HL-60 (cell line): Measurements from ENCODE around the gene ZNF618.

Source experiments
- POLR2AphosphoS5 ChIP-seq: IDR thresholded peaks from 2 replicates; pipeline ENCODE4 v1.6.1; 2012; ENCODE audit warnings: low read depth
- TF ChIP-seq, protein P1 (sequence below): IDR thresholded peaks from one replicate; pipeline ENCODE4 v1.5.1; 2011; ENCODE audit warnings: low read length, control low read depth, inconsistent platforms; ENCODE audit not compliant: insufficient read depth

- TF ChIP-seq POLR2AphosphoS5: no peak
- TF ChIP-seq, protein P1, sequence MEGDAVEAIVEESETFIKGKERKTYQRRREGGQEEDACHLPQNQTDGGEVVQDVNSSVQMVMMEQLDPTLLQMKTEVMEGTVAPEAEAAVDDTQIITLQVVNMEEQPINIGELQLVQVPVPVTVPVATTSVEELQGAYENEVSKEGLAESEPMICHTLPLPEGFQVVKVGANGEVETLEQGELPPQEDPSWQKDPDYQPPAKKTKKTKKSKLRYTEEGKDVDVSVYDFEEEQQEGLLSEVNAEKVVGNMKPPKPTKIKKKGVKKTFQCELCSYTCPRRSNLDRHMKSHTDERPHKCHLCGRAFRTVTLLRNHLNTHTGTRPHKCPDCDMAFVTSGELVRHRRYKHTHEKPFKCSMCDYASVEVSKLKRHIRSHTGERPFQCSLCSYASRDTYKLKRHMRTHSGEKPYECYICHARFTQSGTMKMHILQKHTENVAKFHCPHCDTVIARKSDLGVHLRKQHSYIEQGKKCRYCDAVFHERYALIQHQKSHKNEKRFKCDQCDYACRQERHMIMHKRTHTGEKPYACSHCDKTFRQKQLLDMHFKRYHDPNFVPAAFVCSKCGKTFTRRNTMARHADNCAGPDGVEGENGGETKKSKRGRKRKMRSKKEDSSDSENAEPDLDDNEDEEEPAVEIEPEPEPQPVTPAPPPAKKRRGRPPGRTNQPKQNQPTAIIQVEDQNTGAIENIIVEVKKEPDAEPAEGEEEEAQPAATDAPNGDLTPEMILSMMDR: no peak
Measured at GRCh38 chr9:113896713-113897112, 20.6 kb downstream of the ZNF618 start.
